Testis (tissue), 2 donors: ENCODE results near the gene ATMIN.

ENCODE experiments used
- POLR2A ChIP-seq: fragments of 450-650 bp; IDR thresholded peaks from one replicate; pipeline ENCODE4 v1.6.1; 2017; ENCODE audit warnings: antibody characterized with exemption, mild to moderate bottlenecking, moderate library complexity
- TF ChIP-seq, protein P1 (sequence below), 3 experiments: fragments of 450-650 bp in 2 of 3; fragments of 200-600 bp in 1 of 3; sonication (generic) in 1 of 3; IDR thresholded peaks; one replicate each; pipeline ENCODE4 v1.5.1; 2016 to 2019; ENCODE audit warnings: antibody characterized with exemption in 3 of 3, mild to moderate bottlenecking in 2 of 3, moderate library complexity in 1 of 3

DNA sequence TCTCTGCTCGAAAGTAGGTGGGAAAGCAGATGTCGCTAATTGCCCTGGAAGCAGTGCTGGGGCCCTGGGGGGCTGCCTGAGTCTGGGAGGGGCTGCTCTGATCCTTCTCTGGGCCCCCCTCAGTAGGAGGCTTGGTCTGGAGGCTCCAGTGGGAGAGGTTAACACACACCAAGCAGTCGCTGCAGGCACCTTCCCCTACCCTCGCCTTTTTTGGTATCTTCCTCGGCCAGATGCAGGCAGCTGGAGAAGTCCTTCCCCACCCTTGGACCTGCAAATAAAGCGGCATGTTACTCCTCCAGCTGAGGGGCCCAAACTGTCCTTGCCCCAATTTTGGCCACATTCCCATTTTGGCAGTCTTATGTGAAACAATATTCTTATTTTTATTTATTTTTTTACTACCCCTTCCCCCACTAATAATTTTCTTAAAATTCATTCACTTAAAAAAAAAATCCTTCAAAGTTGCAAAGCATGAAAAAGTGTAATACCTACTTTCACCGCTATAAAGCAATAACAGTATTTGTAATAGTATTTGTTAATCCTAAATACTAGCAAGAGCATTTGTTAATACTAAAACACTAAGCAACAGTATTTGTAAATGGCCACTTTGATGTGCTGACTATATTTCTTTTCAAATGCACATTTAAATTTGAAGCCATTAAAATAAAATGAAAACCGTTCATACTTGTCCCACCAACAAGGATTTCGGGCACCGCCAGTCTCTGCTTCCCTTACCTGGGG is 26.4 kb downstream of the ATMIN start:
- TF ChIP-seq, protein P1, sequence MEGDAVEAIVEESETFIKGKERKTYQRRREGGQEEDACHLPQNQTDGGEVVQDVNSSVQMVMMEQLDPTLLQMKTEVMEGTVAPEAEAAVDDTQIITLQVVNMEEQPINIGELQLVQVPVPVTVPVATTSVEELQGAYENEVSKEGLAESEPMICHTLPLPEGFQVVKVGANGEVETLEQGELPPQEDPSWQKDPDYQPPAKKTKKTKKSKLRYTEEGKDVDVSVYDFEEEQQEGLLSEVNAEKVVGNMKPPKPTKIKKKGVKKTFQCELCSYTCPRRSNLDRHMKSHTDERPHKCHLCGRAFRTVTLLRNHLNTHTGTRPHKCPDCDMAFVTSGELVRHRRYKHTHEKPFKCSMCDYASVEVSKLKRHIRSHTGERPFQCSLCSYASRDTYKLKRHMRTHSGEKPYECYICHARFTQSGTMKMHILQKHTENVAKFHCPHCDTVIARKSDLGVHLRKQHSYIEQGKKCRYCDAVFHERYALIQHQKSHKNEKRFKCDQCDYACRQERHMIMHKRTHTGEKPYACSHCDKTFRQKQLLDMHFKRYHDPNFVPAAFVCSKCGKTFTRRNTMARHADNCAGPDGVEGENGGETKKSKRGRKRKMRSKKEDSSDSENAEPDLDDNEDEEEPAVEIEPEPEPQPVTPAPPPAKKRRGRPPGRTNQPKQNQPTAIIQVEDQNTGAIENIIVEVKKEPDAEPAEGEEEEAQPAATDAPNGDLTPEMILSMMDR (IDR thresholded peaks at IDR 0.05): peak in 1 of 3 experiments; percentile 12
- TF ChIP-seq POLR2A: no peak
